Nephron progenitor cell (in vitro differentiated cells): Measurements from ENCODE around the gene PHF1.

ENCODE experiments used
- DNase-seq: peaks from one replicate; pipeline ENCODE4 v3.0.0; 2021
- H3K27ac Mint-ChIP-seq: 2 replicates; pipeline ENCODE4 v1.8.0; 2021; ENCODE audit warnings: mild to moderate bottlenecking, moderate library complexity, mixed read lengths
- H3K27me3 Mint-ChIP-seq: 2 replicates; pipeline ENCODE4 v1.8.0; 2021; ENCODE audit warnings: mild to moderate bottlenecking, low read depth, mixed read lengths; ENCODE audit not compliant: poor library complexity
- H3K36me3 Mint-ChIP-seq: 2 replicates; pipeline ENCODE4 v1.8.0; 2021; ENCODE audit warnings: low read depth, mixed read lengths
- H3K4me1 Mint-ChIP-seq: 2 replicates; pipeline ENCODE4 v1.8.0; 2021; ENCODE audit warnings: mixed read lengths
- H3K4me3 Mint-ChIP-seq: 2 replicates; pipeline ENCODE4 v1.8.0; 2021; ENCODE audit warnings: mild to moderate bottlenecking, moderate library complexity, mixed read lengths
- H3K9me3 Mint-ChIP-seq: 2 replicates; pipeline ENCODE4 v1.8.0; 2021; ENCODE audit warnings: mild to moderate bottlenecking, moderate library complexity, mixed read lengths
- TF ChIP-seq, protein P1 (sequence below): fragments of 200-600 bp; sonication (generic); IDR thresholded peaks from 2 replicates; pipeline ENCODE4 v1.5.0; 2021; ENCODE audit warnings: antibody characterized with exemption

Gene PHF1

GRCh38 chr6:33412140-33413009 is 1.6 kb downstream of the PHF1 start:
- Mint-ChIP-seq H3K4me3 (peak overlapping the region; percentile 81), H3K27ac (peak overlapping the region; percentile 71), H3K36me3 (peaks cover 22% of the 10 kb centered on the region), H3K9me3 (no peaks in the 10 kb centered on the region), H3K27me3 (no peaks in the 10 kb centered on the region), H3K4me1 (peaks cover 70% of the 10 kb centered on the region)
- TF ChIP-seq, protein P1, sequence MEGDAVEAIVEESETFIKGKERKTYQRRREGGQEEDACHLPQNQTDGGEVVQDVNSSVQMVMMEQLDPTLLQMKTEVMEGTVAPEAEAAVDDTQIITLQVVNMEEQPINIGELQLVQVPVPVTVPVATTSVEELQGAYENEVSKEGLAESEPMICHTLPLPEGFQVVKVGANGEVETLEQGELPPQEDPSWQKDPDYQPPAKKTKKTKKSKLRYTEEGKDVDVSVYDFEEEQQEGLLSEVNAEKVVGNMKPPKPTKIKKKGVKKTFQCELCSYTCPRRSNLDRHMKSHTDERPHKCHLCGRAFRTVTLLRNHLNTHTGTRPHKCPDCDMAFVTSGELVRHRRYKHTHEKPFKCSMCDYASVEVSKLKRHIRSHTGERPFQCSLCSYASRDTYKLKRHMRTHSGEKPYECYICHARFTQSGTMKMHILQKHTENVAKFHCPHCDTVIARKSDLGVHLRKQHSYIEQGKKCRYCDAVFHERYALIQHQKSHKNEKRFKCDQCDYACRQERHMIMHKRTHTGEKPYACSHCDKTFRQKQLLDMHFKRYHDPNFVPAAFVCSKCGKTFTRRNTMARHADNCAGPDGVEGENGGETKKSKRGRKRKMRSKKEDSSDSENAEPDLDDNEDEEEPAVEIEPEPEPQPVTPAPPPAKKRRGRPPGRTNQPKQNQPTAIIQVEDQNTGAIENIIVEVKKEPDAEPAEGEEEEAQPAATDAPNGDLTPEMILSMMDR, result no peak
- no peak for DNase-seq

GRCh38 chr6:33413241-33414120 is 2.7 kb downstream of the PHF1 start:
- no peaks in the 10 kb centered on the region for H3K27me3 Mint-ChIP-seq
- peak overlapping the region; percentile 41 for H3K4me3 Mint-ChIP-seq
- TF ChIP-seq, protein P1, result no peak
- H3K9me3 Mint-ChIP-seq, result no peaks in the 10 kb centered on the region
- peak overlapping the region; percentile 58 for H3K27ac Mint-ChIP-seq
- peaks cover 22% of the 10 kb centered on the region for H3K36me3 Mint-ChIP-seq
- no peak for DNase-seq
- H3K4me1 Mint-ChIP-seq, result peaks cover 76% of the 10 kb centered on the region

- TF ChIP-seq, protein P1, result peak; percentile 37
- Mint-ChIP-seq H3K27me3 (no peaks in the 10 kb centered on the region), H3K4me3 (no peak overlapping the region), H3K9me3 (no peaks in the 10 kb centered on the region), H3K36me3 (peaks cover 22% of the 10 kb centered on the region), H3K4me1 (peaks cover 78% of the 10 kb centered on the region), H3K27ac (peak overlapping the region; percentile 58)
- DNase-seq, result no peak
Observed at GRCh38 chr6:33414592-33415271, 3.9 kb downstream of the PHF1 start.

DNA sequence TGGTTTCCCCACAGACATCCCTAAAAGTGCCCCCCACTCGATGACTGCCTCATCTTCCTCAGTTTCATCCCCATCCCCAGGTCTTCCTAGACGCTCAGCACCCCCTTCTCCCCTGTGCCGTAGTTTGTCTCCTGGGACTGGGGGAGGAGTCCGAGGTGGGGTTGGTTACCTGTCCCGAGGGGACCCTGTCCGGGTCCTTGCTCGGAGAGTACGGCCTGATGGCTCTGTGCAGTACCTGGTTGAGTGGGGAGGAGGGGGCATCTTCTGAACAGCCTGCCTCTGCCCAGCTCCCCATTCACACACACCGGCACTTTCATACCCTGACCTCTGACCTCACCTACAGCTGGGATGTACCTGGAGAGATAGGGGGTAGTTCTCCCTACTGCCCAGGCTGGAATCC is 5.0 kb downstream of the PHF1 start:
- DNase-seq, result no peak
- Mint-ChIP-seq H3K4me1 (peaks cover 82% of the 10 kb centered on the region), H3K4me3 (peak overlapping the region; percentile 99), H3K27me3 (no peaks in the 10 kb centered on the region), H3K27ac (peak overlapping the region; percentile 71), H3K9me3 (no peaks in the 10 kb centered on the region), H3K36me3 (peaks cover 22% of the 10 kb centered on the region)
- TF ChIP-seq, protein P1, result no peak

DNA sequence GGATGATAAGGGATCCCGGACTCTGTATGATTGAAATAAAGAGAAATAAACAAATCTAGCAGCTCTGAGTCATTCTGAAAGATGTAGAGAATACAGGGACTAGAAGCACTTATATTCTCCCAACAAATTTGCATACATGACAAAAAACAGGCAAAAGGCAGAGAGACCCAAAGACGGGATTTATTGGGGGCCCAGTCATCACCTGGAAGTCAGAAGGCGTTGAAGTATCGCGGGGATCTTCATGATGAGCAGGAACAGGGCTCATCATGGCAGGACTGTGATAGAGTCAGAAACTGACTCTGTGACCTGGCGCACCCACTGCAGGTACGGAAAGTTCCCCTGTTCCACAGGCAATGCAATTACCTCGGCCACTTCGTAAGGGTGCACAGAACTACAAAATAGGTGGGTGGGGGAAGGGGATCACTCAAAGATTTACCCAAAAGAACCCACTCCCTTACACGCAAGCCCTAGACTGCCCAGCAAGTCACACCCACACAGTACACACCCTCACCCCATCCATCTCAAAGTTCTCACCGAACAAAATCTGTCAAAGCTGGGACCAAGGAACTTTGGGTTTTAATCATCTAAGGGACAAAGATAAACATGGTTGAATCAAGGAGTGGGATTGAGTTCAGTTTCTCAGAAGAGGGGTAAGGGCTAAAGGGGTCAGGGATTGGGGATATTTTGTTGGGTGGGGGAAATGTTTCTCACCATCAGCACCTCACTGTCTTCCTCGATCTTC is 5.7 kb downstream of the PHF1 start:
- no peak for DNase-seq
- peak overlapping the region; percentile 98 for H3K27ac Mint-ChIP-seq
- no peaks in the 10 kb centered on the region for H3K27me3 Mint-ChIP-seq
- peaks cover 85% of the 10 kb centered on the region for H3K4me1 Mint-ChIP-seq
- H3K4me3 Mint-ChIP-seq, result peak overlapping the region; percentile 99
- no peaks in the 10 kb centered on the region for H3K9me3 Mint-ChIP-seq
- peaks cover 22% of the 10 kb centered on the region for H3K36me3 Mint-ChIP-seq
- TF ChIP-seq, protein P1, result no peak
